ENCODE measurements around the gene C1orf50.
A peak's percentile ranks its signal among the peaks of the same experiment; 100 is the strongest.
"Not testable (repeated sequence)": the region's sequence is repeated elsewhere in the genome, so short reads cannot be mapped to it uniquely, and the experiment has no call there.

C1orf50 gene

GRCh38 chr1:42766741-42767509 is at the start of gene C1orf50, which contains the start of gene P3H1:
Gene C1orf50, plus strand, starts transcription at chr1:42767249. Its CDS starts 63 bp downstream, at chr1:42767312.
Gene P3H1, minus strand, starts transcription at chr1:42767028. Its CDS starts 57 bp downstream, at chr1:42766971.
- peak; percentile 100 for DNase-seq

DNA sequence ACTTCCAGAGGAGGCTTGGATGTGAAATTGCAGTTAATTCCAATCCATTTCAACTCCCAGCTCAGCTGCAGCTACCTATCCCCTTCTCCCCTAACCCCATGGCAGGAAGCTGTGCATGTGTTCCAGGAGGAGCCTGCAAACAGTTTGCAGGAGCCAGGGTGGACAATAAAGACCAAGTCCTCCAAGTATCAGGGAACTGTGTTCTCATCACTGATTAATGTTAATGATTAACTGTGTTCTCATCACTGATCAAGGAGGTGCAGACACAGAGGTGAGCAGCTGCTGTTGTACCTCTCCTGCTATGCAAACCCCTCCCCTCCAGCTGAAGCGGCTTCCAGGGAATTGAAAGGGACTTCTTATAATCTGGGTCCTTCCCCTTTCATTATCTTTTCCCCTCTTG is 46.2 kb upstream of the C1orf50 start:
- no peak for DNase-seq

GRCh38 chr1:42721926-42722325 is 45.1 kb upstream of the C1orf50 start:
- DNase-seq: no peak

DNA sequence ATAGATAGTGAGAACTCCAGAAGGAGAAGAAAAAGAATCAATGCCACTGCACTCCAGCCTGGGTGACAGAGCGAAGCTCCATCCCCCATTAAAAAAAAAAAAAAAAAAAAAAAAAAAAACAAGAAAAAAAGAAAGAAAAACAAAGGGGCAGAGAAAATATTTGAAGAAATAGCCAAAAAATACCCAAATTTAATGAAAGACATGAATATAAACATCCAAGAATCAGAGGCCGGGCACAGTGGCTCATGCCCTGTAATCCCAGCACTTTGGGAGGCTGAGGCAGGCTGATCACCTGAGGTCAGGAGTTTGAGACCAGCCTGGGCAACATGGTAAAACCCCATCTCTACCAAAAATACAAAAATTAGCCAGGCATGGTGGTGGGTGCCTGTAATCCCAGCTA is 44.6 kb upstream of the C1orf50 start:
- DNase-seq: not testable (repeated sequence)

- DNase-seq: no peak
Measured at GRCh38 chr1:42723511-42723910, 43.5 kb upstream of the C1orf50 start.

- DNase-seq: not testable (repeated sequence)
Measured at GRCh38 chr1:42725820-42726219, 41.2 kb upstream of the C1orf50 start.

GRCh38 chr1:42730002-42730401 is 37.0 kb upstream of the C1orf50 start:
- no peak for DNase-seq

DNA sequence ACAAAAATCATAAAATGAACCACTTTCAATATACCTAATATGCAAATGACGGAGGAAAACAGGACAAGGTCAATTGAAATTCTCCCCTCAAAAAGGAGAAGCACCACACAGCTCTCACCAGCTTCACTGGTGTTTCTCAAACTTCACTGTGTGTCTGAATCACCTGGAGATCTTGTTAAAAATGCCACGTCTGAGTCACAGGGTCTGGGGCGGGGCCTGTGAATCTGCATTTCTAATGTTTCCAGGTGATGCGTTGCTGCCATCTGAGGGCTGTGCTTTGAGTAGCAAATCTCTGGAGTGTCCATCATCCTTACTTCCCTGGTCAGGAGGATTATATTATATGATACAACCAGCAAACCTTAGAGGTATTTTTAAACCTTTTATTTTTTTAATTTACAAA is 36.1 kb upstream of the C1orf50 start:
- peak; percentile 23 for DNase-seq

DNA sequence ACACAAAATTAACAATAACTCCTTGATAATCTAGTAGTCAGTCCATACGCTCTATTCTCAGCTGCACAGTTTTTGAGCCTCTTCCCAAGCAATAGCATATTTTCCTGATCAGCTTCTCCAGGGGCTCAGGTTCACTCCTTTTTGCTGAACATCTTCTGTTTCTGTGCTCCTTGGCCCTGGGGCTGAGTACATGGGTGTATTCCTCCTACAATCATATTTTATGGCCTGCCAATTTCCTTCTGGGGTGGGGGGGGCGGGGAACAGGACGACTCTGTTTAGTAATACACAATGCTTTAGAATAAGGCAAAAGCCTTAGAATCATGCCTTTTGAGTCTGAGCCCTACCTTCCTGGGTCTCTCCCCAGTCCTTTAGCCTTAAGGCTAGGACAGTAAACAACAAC is 35.5 kb upstream of the C1orf50 start:
- DNase-seq: no peak

GRCh38 chr1:42732126-42732680 is 34.8 kb upstream of the C1orf50 start:
- no peak for DNase-seq

GRCh38 chr1:42733415-42734200 is 33.4 kb upstream of the C1orf50 start:
- no peak for DNase-seq

DNA sequence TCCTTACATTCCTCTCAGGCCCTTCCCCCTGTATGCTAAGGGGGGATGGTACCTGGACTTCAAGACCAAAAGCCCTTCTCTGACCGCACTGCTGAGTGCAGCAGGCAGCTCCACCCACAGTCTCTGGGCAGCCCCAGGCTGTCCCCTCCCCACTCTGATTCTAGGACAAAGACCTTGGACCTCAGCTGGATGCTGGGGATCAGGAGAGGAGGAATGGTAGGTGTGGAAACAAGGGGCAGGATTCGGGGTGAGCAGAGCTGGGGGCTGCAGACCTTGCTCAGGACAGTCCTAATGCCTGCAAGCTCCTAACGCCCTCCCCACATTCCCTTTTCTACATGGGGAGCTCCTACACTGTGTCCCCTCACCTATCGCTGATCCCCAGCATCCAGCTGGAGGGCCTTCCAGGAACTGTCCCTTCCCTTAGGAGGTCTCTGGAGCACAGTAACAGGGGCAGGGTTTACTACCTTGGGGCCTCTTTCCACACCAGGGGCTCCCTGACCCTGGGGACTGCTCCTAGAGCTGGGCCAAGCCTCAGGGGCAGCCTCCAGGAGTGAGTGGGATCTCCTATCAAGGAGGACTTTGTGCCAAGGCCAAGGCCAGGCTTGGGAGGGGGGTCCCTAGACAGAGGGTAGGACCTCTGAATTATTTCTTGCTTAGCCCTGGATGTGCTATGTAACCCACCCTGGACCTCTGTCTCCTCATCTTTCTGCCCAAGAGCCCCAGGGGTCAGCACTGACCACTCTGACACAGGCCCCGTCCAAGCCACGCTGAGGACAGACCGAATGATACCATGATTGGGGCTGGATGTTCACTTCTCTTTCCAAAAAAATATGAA is 32.6 kb upstream of the C1orf50 start:
- no peak for DNase-seq

- no peak for DNase-seq
Measured at GRCh38 chr1:42735056-42735455, 32.0 kb upstream of the C1orf50 start.

DNA sequence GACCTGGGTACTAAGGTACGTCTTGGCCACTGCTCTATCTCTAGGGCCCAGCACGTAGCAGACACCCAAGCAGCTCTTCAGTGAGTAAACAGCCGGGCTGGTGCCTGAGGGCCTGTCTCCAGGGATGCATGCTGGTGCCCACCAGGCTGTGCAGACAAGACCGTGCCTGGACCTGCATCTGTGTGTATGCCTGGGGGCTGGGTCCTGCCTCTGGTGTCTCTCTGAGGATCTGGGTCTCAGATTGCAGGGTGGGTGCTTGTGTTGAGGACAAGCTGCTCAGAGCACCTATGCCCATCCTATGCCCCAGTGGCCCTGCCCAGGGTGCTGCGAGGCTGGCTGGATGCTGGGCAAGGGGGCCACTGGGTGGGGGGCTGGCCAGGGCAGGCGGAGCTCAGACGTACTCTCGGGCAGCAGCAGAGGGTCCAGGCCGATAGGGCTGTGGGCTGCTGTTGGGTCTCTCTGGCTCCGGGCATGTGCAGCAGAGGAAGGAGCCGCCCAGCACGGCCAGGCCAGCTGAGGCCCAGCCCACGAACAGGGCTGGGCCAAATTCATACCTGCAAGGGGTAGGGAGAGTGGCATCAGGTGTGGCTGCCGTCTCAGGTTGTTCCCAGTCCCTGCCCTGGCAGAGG is 31.5 kb upstream of the C1orf50 start:
- no peak for DNase-seq

GRCh38 chr1:42736152-42736551 is 30.9 kb upstream of the C1orf50 start:
- no peak for DNase-seq

- no peak for DNase-seq
Measured at GRCh38 chr1:42736571-42737200, 30.4 kb upstream of the C1orf50 start.

- no peak for DNase-seq
Measured at GRCh38 chr1:42737257-42737656, 29.8 kb upstream of the C1orf50 start.

DNA sequence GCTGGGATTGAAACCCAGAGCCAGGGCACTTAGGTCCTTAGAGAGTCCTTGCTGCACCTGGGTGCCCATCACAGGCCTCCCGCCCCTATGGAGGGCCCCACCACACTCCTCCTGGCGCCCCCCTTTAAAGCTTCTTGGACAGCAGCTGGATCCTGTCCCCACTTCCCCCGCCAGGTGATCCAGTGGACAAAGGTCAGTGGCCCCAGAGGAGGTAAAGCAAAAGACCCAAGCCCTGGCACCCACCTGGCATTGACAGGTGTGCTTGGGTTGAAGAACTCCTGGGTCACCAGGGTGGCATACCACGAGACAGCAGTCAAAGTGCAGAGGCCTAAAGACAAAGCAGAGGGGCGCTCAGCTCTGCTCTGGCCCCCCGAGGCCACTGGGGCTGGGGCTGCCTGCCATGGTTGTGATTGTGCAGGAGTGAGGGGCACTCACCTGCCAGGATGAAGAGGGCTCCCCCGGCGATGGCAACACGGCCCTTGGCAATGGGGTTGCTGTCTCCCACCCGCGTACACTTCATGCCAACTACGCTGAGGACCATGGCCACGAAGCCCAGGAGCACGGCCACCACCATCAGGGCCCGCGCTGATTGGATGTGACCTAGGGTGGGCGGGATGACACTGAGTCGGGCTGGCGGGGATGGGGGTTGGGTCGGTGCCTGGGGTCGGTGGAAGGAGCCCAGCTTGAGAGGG is 28.9 kb upstream of the C1orf50 start:
- no peak for DNase-seq

DNA sequence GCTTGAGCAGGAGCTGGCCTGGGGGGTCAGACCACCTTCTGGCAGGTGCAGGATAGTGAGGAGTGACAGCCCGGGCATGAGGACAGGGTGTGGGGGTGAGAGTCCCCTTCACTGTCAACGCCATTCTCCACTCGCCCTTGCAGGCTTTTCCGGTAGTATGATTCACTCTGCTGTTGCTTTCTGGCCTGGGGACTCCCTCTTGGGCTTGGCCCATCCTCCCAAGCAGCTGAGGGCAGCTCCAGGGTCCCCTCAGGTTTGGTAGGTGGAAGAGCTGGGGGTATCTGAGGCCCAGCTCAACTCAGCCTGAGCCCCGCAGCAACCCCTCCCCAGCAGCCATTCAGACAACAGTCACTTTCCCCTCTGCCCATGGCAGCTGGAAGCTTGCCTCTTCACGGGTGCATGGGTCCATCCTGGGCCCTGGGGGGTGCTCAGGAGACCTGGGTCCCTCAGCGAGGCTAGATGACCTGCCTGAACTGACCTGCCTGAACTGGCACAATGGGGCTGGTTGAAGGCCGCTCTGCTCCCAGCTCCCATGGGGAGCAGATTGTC is 28.3 kb upstream of the C1orf50 start:
- no peak for DNase-seq

DNA sequence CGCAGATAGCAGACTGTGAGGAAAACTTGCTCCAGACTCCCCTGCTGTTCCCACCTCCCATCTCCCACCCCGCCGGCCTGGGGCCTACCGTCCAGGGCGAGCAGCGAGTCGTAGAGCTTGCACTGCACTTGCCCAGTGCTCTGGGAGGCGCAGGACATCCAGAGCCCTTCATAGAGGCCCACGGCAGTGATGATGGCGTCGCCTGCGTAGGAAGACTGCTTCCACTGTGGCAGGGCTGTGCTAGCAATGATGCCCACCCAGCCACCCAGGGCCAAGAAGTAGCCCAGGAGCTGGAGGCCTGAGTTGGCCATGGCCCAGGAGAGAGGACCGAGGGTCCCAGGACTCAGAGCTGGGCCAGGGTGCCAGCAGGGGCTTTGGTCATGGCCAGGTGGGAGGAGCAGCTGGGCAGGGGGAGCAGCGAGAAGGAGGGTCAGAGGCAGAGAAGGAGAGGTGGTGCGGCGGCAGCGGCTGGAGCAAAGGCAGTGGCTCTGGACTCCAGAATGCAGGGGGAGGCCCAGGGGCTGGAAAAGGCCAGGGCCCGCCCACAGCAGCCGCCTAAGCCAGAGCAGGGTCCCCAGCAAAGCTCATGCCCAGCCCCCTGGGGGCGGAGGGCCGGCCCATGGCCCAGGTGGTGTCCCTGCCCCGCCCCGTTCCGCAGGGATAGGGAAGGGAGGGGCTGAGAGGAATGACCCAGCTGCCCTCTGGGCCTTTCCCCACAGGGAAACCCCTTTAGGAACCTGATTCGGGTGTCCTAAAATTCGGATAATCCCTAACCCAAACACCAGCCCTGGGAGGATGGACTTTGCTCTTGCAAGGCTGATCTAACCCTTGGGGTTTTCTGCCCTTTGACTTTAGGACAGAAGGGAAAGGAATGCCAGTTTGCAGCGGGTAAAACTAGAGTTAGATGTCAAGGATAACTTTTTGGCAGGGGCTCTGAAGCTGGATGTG is 27.0 kb upstream of the C1orf50 start, which contains the start of gene CLDN19:
Gene CLDN19 (minus strand): TSS at position 484 of the 948 bp plus-strand sequence. CDS start 173 bp downstream, at position 311.
- no peak for DNase-seq
